Measurements from ENCODE around the gene C3orf62.
"Not testable (repeated sequence)": the region's sequence is repeated elsewhere in the genome, so short reads cannot be mapped to it uniquely, and the experiment has no call there.

C3orf62 gene

DNA sequence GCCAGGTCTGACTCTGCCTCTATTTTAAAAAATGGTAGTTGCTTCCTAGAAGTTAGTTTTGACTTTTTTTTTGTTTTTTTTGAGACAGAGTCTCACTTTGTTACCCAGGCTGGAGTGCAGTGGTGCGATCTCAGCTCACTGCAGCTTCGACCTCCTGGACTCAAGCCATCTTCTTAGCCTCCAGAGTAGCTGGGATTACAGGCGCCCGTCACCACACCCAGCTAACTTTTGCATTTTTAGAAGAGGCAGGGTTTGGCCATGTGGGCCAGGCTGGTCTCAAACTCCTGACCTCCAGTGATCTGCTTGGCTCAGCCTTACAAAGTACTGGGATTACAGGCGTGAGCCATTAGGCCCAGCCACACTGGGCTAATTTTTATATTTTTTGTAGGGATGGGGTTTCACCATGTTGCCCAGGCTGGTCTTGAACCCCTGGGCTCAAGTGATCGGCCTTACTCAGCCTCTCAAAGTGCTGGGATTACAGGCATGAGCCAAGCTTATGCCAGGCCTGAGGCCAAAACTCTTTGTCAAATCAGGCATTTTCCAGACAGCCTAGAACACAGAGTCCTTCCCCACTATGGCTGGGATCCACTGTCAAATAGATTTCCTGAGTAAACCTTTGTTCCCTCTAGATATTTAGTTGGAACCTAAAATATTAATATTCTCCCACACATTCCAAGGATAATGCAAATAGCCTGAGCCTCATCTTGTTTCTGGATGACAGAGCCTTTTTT, 13.7 kb downstream of the C3orf62 start:
- Histone ChIP-seq H3K27me3 (ENCODE audit: control insufficient read depth, insufficient read depth, low read length) (no peaks in the 10 kb centered on the region), H3K27ac (ENCODE audit: low read depth, low read length) (peak overlapping the region; percentile 30), H3K4me1 (ENCODE audit: control insufficient read depth, insufficient read depth, low read length) (peaks cover 2% of the 10 kb centered on the region), H3K4me3 (ENCODE audit: low read length) (no peak overlapping the region), H3K36me3 (ENCODE audit: control insufficient read depth, insufficient read depth, low read length) (no peaks in the 10 kb centered on the region), H3K9ac (ENCODE audit: low read length) (no peak overlapping the region)

DNA sequence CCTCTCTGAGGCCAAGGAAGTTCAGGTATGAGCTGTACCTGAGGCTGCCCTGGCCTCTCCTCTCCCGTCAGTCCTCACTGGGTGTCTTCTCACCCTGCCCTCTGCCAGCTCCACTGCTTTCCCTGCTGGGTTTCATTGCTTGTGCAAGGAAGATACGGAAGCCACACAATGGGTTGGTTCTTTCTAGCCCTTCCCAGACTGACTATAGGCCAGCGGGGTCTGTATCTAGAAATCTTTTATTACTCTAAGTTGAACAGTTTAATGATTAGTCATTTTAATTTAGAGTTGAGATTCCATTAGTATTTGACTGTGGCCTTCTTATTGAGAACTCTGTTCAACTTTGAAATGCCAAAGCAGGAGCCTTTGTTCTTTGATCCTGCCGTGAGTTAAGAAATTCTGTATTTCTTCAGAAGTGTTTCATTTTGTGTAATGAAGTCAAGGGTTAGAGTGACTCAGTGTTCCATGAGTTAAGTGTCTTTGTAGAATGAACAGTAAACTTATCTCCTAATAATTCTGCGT, 16.2 kb downstream of the C3orf62 start:
- H3K27ac ChIP-seq (ENCODE audit: low read depth, low read length), result no peak overlapping the region
- no peak overlapping the region for H3K4me3 ChIP-seq (ENCODE audit: low read length)
- no peaks in the 10 kb centered on the region for H3K36me3 ChIP-seq (ENCODE audit: control insufficient read depth, insufficient read depth, low read length)
- H3K27me3 ChIP-seq (ENCODE audit: control insufficient read depth, insufficient read depth, low read length), result no peaks in the 10 kb centered on the region
- peaks cover 10% of the 10 kb centered on the region for H3K4me1 ChIP-seq (ENCODE audit: control insufficient read depth, insufficient read depth, low read length)
- H3K9ac ChIP-seq (ENCODE audit: low read length), result no peak overlapping the region

DNA sequence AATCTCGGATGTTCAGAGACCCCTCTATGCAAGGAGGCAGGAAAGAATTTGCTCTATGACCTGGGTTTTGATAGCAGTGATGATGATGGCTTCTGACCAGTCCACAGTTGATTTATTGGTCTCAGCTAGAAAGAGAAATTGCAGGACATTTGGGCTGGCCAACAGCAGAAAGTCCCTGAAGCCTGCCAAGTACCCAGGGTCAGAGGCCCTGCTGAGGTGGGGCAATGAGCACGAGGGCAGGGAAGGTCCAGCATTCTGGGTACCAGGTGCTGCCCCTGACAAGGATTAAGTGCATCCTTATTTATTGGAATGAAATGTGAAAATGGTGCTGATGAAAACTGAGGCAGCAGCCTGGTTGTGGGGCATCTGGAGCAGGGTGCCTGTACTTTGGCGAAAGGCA, 19.8 kb downstream of the C3orf62 start:
- Histone ChIP-seq H3K27me3 (ENCODE audit: control insufficient read depth, insufficient read depth, low read length) (no peaks in the 10 kb centered on the region), H3K4me3 (ENCODE audit: low read length) (no peak overlapping the region), H3K4me1 (ENCODE audit: control insufficient read depth, insufficient read depth, low read length) (peaks cover 11% of the 10 kb centered on the region), H3K9ac (ENCODE audit: low read length) (no peak overlapping the region), H3K27ac (ENCODE audit: low read depth, low read length) (peak overlapping the region; percentile 7), H3K36me3 (ENCODE audit: control insufficient read depth, insufficient read depth, low read length) (no peaks in the 10 kb centered on the region)

DNA sequence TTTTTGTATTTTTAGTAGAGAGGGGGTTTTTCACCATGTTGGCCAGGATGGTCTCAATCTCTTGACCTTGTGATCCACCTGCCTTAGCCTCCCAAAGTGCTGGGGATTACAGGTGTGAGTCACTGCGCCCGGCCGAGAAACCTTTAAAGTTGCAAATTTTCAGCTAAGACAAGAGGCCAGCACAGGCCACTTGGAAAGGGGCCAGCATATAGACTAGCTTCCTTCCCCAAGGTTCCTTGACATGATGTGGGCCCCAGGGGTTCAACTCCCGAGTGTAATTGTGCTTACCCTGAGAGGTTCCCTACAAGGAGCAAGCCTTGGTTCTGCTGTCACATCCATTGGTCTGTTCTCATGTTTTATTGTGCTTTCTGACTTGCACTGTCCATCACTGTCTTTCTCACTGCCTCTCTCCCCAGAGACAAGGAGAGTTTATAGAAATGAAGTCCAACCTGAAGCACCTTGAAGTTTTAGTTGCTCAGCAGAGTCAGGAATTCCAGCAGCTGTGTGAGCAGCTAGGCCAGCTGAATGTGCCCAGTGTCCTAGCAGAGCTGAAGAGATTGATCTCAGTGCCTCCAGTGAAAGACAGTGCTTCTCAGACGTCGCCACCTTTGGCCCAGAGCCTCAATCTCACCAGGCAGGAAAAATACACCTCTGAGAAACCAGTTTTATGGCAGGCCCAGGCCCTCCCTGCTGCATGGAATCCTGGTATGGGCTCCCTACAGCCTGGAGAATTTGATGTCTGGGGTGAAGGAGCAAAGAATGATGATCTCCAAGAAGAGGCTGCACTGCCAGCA, 21.1 kb downstream of the C3orf62 start:
- no peaks in the 10 kb centered on the region for H3K27me3 ChIP-seq (ENCODE audit: control insufficient read depth, insufficient read depth, low read length)
- no peak overlapping the region for H3K9ac ChIP-seq (ENCODE audit: low read length)
- no peaks in the 10 kb centered on the region for H3K36me3 ChIP-seq (ENCODE audit: control insufficient read depth, insufficient read depth, low read length)
- H3K4me3 ChIP-seq (ENCODE audit: low read length), result no peak overlapping the region
- H3K27ac ChIP-seq (ENCODE audit: low read depth, low read length), result peak overlapping the region; percentile 28
- peaks cover 11% of the 10 kb centered on the region for H3K4me1 ChIP-seq (ENCODE audit: control insufficient read depth, insufficient read depth, low read length)

- H3K27ac ChIP-seq (ENCODE audit: low read depth, low read length), result peak overlapping the region; percentile 38
- H3K36me3 ChIP-seq (ENCODE audit: control insufficient read depth, insufficient read depth, low read length), result no peaks in the 10 kb centered on the region
- H3K27me3 ChIP-seq (ENCODE audit: control insufficient read depth, insufficient read depth, low read length), result no peaks in the 10 kb centered on the region
- no peak overlapping the region for H3K9ac ChIP-seq (ENCODE audit: low read length)
- H3K4me3 ChIP-seq (ENCODE audit: low read length), result no peak overlapping the region
- H3K4me1 ChIP-seq (ENCODE audit: control insufficient read depth, insufficient read depth, low read length), result peaks cover 14% of the 10 kb centered on the region
Observed at GRCh38 chr3:49255112-49255511, 21.9 kb downstream of the C3orf62 start.

DNA sequence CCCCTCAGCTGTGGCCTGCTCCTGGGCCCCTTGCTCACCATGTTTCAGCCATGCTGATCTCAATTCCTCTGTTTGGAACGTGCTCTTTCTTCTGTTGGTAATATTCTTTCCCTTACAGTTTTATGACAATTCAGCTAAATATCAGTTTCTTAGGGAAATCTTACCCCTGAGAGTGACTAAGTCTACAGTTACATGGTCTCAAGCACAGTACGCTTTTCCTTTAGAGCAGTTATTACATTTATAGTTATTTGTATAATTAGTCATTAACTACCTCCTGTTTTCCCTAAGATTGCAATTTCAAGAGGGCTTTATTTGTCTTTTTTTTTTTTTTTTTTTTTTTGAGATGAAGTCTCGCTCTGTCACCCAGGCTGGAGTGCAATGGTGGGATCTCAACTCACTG, 23.5 kb downstream of the C3orf62 start:
- Histone ChIP-seq H3K4me3 (ENCODE audit: low read length) (no peak overlapping the region), H3K36me3 (ENCODE audit: control insufficient read depth, insufficient read depth, low read length) (no peaks in the 10 kb centered on the region), H3K4me1 (ENCODE audit: control insufficient read depth, insufficient read depth, low read length) (peaks cover 14% of the 10 kb centered on the region), H3K9ac (ENCODE audit: low read length) (no peak overlapping the region), H3K27me3 (ENCODE audit: control insufficient read depth, insufficient read depth, low read length) (no peaks in the 10 kb centered on the region), H3K27ac (ENCODE audit: low read depth, low read length) (no peak overlapping the region)

GRCh38 chr3:49248840-49249227, 28.2 kb downstream of the C3orf62 start:
- Histone ChIP-seq H3K27me3 (ENCODE audit: control insufficient read depth, insufficient read depth, low read length) (no peaks in the 10 kb centered on the region), H3K4me1 (ENCODE audit: control insufficient read depth, insufficient read depth, low read length) (peaks cover 3% of the 10 kb centered on the region), H3K27ac (ENCODE audit: low read depth, low read length) (peak overlapping the region; percentile 21), H3K4me3 (ENCODE audit: low read length) (no peak overlapping the region), H3K9ac (ENCODE audit: low read length) (no peak overlapping the region), H3K36me3 (ENCODE audit: control insufficient read depth, insufficient read depth, low read length) (no peaks in the 10 kb centered on the region)

- H3K36me3 ChIP-seq (ENCODE audit: control insufficient read depth, insufficient read depth, low read length), result no peaks in the 10 kb centered on the region
- no peak overlapping the region for H3K4me3 ChIP-seq (ENCODE audit: low read length)
- no peak overlapping the region for H3K9ac ChIP-seq (ENCODE audit: low read length)
- no peak overlapping the region for H3K27ac ChIP-seq (ENCODE audit: low read depth, low read length)
- no peaks in the 10 kb centered on the region for H3K4me1 ChIP-seq (ENCODE audit: control insufficient read depth, insufficient read depth, low read length)
- H3K27me3 ChIP-seq (ENCODE audit: control insufficient read depth, insufficient read depth, low read length), result no peaks in the 10 kb centered on the region
Observed at GRCh38 chr3:49244581-49245205, 32.3 kb downstream of the C3orf62 start.

DNA sequence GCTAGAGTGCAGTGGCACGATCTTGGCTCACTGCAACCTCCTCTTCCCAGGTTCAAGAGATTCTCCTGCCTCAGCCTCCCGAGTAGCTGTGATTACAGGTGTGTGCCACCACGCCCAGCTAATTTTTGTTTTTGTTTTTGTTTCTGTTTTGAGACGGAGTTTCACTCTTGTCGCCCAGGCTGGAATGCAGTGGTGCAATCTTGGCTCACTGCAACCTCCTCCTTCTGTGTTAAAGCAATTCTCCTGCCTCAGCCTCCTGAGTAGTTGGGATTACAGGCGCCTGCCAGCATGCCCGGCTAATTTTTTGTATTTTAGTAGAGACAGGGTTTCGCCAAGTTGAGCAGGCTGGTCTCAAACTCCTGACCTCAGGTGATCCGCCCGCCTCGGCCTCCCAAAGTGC, 36.9 kb downstream of the C3orf62 start:
- H3K4me3 ChIP-seq (ENCODE audit: low read length); H3K27me3 ChIP-seq (ENCODE audit: control insufficient read depth, insufficient read depth, low read length); H3K36me3 ChIP-seq (ENCODE audit: control insufficient read depth, insufficient read depth, low read length); H3K9ac ChIP-seq (ENCODE audit: low read length); H3K27ac ChIP-seq (ENCODE audit: low read depth, low read length); H3K4me1 ChIP-seq (ENCODE audit: control insufficient read depth, insufficient read depth, low read length): not testable (repeated sequence)

GRCh38 chr3:49238274-49239127, 38.5 kb downstream of the C3orf62 start:
- Histone ChIP-seq H3K4me3 (ENCODE audit: low read length) (no peak overlapping the region), H3K4me1 (ENCODE audit: control insufficient read depth, insufficient read depth, low read length) (peaks cover 2% of the 10 kb centered on the region), H3K9ac (ENCODE audit: low read length) (no peak overlapping the region), H3K27me3 (ENCODE audit: control insufficient read depth, insufficient read depth, low read length) (no peaks in the 10 kb centered on the region), H3K27ac (ENCODE audit: low read depth, low read length) (peak overlapping the region; percentile 85), H3K36me3 (ENCODE audit: control insufficient read depth, insufficient read depth, low read length) (no peaks in the 10 kb centered on the region)

GRCh38 chr3:49237344-49237743, 39.7 kb downstream of the C3orf62 start:
- Histone ChIP-seq H3K36me3 (ENCODE audit: control insufficient read depth, insufficient read depth, low read length) (no peaks in the 10 kb centered on the region), H3K9ac (ENCODE audit: low read length) (no peak overlapping the region), H3K4me3 (ENCODE audit: low read length) (no peak overlapping the region), H3K27ac (ENCODE audit: low read depth, low read length) (peak overlapping the region; percentile 85), H3K4me1 (ENCODE audit: control insufficient read depth, insufficient read depth, low read length) (peaks cover 2% of the 10 kb centered on the region), H3K27me3 (ENCODE audit: control insufficient read depth, insufficient read depth, low read length) (no peaks in the 10 kb centered on the region)

DNA sequence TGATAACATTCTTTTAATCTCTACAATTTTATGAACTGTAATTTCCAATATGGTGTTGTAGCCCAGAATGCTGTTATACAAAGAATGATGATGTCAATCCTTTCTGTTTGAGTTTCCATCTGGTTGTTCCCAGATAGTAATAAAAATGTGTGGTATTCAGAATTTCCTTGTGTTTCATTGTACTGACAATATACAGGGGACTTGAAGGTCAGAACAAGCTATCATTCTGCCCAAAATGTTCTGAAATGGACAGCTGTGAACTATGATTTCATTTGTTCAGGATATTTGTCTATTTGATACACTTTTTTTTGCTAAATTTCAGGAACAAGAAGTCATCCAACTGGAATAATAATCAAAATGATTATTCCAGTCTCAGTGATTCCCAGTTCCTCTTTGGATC, 40.8 kb downstream of the C3orf62 start:
- Histone ChIP-seq H3K4me3 (ENCODE audit: low read length) (no peak overlapping the region), H3K4me1 (ENCODE audit: control insufficient read depth, insufficient read depth, low read length) (peaks cover 2% of the 10 kb centered on the region), H3K36me3 (ENCODE audit: control insufficient read depth, insufficient read depth, low read length) (no peaks in the 10 kb centered on the region), H3K9ac (ENCODE audit: low read length) (no peak overlapping the region), H3K27ac (ENCODE audit: low read depth, low read length) (no peak overlapping the region), H3K27me3 (ENCODE audit: control insufficient read depth, insufficient read depth, low read length) (no peaks in the 10 kb centered on the region)

Measured in rectal smooth muscle tissue (tissue), 1 donor.